A549 treated with AZD2906 at 1 μM for 4 hours (cell line): ENCODE data around the gene IL36A. TPM values are rescaled to one million over a fixed set of nuclear protein-coding genes. Genes with fewer than 3 reads are reported as not detected.

Experiments used
- total RNA-seq: library from RNA; stranded (reverse); fragments of 200-300 nt; extraction: Qiagen RNA extraction; gene quantifications from 5 replicates; pipeline ENCODE4 v1.2.3, GENCODE V29; 2022

Gene IL36A, protein sequence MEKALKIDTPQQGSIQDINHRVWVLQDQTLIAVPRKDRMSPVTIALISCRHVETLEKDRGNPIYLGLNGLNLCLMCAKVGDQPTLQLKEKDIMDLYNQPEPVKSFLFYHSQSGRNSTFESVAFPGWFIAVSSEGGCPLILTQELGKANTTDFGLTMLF
- total RNA-seq: not detected in 5 replicates

DNA sequence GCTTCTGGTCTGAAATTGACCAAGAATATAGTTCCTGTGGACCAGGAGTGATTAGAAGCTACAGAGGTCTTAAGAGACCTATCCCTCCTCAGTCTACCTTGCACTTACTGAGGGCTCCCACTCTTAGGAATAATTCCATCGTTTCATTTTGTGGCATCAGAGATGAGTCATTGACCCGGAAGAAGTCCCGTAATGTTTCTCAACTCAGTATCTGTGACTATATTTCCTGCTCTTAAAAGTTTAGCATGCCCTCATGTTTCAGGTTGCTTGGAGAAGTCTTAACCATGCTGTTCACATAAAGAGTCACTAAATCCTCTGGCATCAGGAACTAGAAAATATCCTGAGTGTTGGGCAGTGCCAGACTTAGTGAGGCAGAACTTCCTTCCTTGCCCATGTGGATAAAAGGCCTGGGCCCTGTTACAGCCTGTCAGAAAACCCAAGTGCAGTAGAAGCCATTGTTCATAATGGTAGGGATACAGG, at the start of gene IL36A:
IL36A (plus strand) TSS at position 430 of the 480 bp plus-strand sequence. CDS start 413 bp downstream, outside the sequence.

DNA sequence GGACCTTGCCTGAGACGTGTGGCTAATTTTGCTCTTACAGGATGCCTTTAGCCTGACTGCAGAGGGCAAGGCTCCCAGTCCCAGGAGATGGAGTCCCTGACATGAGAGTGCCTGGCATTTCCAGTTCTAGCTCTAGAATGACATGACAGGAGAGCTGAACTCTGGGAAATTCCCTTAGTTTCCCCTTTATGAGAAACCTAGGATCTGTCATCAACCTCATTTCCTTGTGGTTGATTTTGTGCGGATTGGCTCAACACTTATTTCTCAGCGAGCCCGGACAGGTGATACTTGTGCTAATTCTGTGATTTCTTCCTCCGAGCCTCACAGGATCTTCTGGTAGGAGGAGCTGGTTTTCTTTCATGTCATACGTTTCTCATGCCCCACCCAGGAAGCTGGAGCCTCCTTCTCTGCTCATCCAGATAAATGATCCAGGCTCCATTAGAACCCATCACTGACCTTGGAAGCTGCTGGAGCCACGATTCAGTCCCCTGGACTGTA, 27.7 kb upstream of the IL36A start, which contains the start of gene IL36G:
IL36G (plus strand) TSS at position 448 of the 498 bp plus-strand sequence. CDS start 633 bp downstream, outside the sequence.

DNA sequence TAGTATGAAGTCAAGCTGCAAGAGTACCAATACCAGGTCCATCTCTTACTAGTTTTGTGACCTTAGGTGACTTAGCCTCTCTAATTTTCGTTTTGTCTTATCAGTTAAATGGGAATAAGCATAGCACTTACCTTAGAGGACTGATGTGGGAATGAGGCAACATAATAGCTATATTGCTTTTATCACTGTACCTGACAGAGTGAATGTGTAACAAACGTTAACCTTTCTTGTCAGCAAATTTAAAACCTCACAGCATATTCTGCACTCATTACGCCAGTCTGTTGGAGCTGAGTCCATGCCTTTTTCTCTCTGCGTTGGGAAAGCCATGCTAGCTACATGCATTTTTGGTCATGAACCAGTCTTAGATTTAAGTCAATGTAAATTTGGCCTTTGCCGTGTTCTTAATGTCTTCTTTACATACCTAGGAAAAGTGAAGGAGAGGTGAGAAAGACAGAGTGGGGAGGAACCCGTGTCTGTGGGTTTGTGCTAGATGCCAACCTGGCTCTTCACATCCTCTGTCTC, 47.2 kb downstream of the IL36A start, which contains the start of gene IL36B:
IL36B (minus strand) TSS at position 472 of the 522 bp plus-strand sequence.

Other genes with a start within 250 kb of the IL36A start
- 11.8 to 19.1 TPM (median 13.9 TPM) in 5 replicates for gene CKAP2L, start 240.8 kb upstream of the IL36A start, total RNA-seq
- gene IL1A, start 221.0 kb upstream of the IL36A start, total RNA-seq: 0.14 to 0.31 TPM (median 0.24 TPM) in 5 replicates
- 0.07 to 0.21 TPM (median 0.14 TPM) in 5 replicates for gene IL1B, start 168.7 kb upstream of the IL36A start, total RNA-seq
- gene IL37, start 94.3 kb upstream of the IL36A start, total RNA-seq: not detected in 5 replicates
- gene IL36G, start 27.5 kb upstream of the IL36A start, total RNA-seq: not detected in 5 replicates
- gene IL36B, start 47.4 kb downstream of the IL36A start, total RNA-seq: 0.11 to 0.14 TPM in 2 of 5 replicates, not detected in the others
- 0.02 to 0.11 TPM (median 0.02 TPM) in 3 of 5 replicates, not detected in the others for gene IL36RN, start 53.7 kb downstream of the IL36A start, total RNA-seq
- 0.09 to 0.24 TPM in 2 of 5 replicates, not detected in the others for gene IL1F10, start 62.5 kb downstream of the IL36A start, total RNA-seq
- 0.16 to 0.37 TPM (median 0.33 TPM) in 5 replicates for gene IL1RN, start 122.1 kb downstream of the IL36A start, total RNA-seq
- gene PSD4, start 168.5 kb downstream of the IL36A start, total RNA-seq: 12.3 to 15.0 TPM (median 13.6 TPM) in 5 replicates